T47D (cell line): Measurements from ENCODE around the gene CHST10.

Experiments
- DNase-seq, 2 experiments: peaks; one replicate each; pipeline versions ENCODE4 v3.0.0 to v3.0.0-alpha.2; 2011 to 2012; ENCODE audit warnings: low read depth in 1 of 2, low spot score in 1 of 2
- JUND ChIP-seq: IDR thresholded peaks from 2 replicates; pipeline ENCODE4 v1.6.1; 2012; ENCODE audit warnings: low read depth
- in situ Hi-C: cut with HindIII; loops from 2 replicates; pipeline ENCODE4 v1.10.0; 2016; ENCODE audit warnings: low sequenced_read_pairs, low pct_unique_long_range_greater_than_20kb

Gene CHST10

DNA sequence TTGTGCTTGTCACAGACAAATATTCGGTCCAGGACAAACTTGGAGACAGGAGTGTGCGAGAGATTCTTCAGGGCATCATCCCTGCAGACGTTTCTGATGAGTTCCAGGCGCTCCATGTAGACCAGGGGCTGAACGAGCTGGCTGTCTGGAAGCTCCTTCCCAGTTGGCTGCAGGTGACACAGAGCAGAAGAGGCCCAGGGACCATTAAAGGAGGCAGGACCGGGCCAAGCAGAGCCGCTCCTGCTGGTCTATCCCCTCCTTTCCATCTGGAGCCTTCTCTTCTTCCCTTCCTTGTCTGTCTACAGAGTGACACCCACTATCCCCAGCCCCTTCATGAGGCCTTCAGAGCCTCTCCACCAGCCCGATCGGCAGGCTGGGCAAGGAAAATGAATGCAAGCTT is 19.5 kb downstream of the CHST10 start:
- in situ Hi-C loops: no loop called here

DNA sequence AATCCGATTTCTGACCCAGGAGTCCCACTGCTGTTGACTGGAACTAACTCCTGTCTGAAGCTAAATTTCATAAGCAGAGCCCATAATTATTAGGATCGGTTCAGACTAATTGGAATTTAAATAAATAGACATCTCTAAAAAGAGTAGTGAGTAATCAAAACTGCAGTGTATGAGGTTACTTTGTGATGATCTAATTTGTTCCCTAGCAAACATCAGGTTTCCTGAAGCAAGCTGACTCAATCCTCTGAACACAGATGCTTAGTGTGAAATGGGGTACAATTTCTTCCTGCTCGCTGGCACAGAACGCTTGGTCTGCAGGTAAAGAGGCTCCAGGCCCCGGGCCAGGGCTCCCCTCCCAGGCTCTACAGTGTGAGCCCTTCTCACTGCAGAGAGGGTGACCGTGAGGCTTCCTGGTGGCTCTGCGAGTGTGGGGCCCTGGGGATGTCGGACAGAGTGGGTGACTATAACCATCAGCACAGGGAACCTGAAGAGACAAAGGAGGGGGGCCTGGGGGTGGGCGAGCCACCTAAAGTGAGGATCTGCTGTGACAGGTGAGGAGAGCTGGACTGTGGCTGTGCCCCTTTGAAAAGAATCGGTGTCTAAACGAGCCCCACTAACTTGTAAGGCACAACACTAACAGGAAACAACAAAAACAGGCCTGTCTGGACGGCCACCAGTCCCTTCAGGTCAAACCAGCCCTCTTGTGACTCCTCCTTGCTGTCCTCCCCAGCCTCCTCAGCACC is 20.2 kb downstream of the CHST10 start:
- DNase-seq: no peak
- no peak for TF ChIP-seq JUND
- in situ Hi-C loops: no loop called here

More for the DNA sequence above, 19.5 kb downstream of the CHST10 start:
- TF ChIP-seq JUND: no peak
- no peak for DNase-seq

DNA sequence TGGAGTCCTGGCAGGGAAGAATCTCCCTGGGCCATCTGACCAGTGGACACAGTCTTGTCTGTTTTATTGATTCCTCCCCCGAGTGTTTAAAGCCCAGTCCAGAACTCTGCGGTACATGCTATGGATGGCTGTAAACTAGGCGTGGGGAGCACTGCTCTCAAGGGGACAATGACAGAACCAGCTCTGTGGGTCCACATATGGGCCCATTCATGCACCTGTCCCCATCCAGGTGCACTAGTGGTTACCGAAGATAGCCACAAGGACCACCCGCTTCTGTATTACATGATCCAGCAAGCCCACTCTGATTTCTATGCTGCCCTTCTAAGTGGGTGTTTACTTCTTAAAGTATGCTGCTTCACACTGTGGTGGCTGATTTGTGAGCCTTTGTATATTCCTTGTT is 21.0 kb downstream of the CHST10 start:
- no peak for TF ChIP-seq JUND
- no peak for DNase-seq
- in situ Hi-C loops: no loop called here

DNA sequence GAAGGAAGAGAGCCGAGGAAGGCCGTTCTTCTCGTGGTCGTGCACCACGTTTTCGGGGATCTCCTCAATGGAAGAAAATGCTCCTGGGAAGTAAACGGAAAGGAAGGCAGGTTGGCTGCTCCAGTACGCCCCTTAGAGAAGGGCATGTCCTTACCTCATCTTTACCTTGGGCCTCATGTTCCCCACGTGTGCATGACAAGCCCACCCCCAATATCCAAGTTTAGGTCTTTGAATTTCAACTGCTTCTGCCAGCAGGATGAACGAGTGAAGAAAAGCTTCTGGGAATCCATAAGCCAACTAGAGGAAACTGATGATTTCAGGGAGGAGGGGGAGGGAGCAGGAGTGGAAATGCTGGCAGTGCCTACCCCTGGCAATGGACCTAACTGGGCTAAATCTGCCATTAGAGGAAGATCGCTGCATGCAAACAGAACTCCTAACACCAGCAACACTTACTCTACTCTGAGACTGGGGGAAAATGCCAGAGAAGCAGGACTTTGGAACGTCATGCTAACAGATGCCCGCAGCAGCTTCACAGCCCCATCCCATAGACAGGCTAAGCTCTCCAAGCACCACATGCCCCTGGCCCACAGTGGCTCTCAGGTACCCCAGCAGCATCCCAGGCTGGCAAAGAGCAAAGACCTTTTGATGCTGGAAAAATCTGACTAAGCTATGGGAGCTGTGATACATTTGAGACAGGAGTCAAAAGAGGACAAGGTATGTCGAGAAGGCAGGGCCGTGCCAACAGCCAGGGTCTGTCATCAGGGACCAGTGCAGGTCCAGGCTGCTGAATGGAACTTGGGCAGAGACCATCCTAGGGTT is 21.7 kb downstream of the CHST10 start:
- no peak for TF ChIP-seq JUND
- DNase-seq: no peak
- in situ Hi-C loops: no loop called here

DNA sequence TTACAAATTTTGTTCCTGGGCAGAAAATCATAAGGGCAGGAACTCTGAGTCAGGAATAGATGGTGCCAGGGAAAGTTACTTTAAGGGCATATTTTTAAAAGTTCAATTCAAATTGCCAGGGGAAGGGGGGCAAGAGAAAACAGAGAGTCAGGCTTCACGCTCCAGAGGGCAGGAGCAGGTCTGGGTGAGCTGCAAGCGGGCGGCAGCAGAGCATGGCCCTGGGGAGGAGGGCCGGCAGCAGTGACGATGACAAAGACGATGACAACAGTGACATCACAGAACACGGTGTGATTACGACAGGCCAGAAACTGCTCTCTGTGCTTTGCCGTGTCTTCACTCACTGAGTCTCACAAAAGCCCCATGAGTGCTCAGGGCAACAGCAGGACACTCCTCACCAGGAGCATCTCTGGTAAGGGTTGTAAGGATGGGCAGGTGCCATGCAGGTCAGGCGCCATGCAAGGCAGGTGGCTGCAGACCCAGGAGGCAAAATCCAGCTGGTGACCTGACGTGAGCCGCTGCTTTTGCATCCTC is 23.3 kb downstream of the CHST10 start:
- DNase-seq: no peak
- TF ChIP-seq JUND: no peak
- in situ Hi-C loops: no loop called here

DNA sequence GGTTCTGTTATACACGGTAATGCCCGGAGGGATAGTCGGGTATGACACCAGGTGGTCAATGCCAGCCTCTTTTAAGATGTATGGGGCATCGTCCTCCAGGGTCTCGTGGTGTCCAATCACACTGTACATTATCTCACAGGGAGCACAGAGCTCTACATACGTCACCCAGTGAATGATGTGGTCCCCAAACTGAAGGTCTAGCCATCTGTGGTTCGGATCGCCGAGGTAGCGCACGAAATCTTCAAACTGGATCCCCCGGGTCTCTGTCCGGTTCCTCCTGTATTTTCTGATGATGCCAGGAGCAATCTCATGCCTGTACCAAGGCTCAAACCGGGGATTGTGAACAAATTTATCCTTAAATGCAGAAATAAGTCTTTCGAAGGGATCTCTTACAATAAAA is 24.1 kb downstream of the CHST10 start:
- no peak for DNase-seq
- TF ChIP-seq JUND: no peak
- in situ Hi-C loops: no loop called here

DNA sequence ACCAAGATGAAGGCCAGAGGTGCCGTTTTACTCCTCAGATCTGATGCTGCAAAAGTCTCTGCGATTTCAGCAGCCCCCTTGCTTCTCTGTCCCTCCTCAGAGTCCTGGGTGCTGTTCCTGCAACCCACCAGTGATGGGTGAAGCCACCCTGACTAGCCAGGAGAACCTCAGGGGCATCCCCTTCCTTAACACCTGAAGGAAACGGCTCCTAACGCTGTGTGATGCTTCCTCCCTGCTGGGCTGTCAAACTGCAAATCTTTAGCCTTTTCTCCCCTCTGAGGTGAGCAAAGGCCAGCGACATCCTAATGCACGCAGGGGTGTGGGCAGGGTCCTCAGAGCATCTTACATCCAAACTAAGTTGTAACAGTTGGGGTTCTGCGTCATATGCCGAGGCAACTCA is 24.8 kb downstream of the CHST10 start:
- in situ Hi-C loops: no loop called here
- no peak for TF ChIP-seq JUND
- DNase-seq: no peak

DNA sequence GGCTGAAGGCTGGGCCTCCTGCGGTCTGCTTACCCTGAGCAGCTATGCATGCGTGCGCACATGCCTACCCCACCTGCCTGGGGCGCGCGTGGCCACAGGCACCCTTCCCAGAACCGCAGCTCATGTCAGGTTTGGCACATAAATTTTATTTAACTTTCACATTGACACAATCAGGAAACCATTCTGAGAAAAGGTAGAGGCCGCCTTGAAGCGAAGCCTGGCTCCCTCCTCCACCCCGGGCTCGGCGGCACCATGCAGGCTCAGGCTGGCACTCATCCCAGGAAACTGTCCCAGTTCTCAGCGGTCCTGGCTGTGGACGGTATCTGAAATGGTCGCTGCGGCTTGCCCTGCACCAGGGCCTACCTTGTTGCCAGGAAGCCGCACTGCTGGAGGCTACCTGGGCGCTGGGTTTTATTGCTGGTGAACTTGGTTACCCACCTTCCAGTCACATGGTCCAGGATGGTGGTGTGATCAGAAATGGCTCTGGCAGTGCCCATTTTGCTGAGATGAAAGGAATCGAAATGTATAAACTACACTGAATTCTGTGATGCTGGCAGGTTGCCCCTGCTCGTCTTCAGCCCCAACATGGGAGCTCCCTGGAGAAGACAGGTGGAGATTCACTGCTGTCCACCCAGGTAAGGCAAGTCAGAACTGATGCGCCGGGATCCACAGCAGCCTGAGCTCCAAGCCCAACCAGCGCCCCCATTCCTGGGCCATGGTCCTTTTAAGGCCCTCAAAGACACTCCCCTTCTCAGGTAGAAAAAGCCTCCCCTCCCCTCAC is 25.5 kb downstream of the CHST10 start:
- DNase-seq: no peak
- TF ChIP-seq JUND: no peak
- in situ Hi-C loops: no loop called here

DNA sequence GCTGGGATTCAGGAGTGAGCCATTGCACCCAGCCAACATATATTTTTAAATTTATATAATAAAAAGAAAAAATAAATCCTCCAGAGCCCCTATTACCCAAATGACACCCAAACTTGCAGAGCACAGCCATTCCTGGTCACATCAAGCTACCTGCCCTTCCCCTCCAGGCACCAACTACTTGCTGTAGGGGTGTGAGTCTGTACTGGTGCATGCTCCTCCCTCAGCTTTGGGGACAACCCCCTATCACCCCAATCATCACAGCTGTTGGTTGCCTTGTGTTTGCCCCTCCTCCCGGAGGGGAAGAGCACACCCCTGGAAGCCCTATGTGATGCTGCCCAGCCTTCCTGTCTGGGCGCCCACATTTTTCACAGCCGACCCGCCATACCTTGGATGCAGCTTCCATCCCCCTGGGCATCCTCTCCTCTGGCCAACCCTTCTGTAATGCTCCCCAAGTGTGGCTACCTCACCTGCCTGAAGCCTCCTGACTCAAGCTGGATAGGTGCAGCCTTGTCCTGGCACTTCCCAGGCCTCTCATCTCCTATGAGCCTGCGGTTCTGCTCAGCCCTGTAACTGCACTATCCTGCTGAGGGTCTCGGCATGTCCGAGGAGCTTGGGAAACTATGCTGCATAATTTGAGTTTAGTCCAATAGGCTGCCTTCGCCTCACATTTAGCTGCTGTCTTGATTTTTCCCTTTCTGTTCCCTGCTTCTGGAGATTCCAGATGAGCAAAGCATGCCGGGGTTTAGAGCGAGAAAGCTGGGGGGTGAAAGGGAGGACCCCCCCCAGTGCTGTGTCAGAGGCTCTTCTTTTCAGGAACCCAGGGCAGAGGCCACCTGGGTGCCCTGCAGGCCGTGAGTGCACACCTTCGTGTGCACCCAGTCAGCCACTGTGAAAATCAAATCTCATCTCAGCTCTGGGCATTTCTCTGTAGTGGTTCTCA is 27.2 kb downstream of the CHST10 start:
- in situ Hi-C loops: no loop called here
- no peak for DNase-seq
- TF ChIP-seq JUND: no peak

DNA sequence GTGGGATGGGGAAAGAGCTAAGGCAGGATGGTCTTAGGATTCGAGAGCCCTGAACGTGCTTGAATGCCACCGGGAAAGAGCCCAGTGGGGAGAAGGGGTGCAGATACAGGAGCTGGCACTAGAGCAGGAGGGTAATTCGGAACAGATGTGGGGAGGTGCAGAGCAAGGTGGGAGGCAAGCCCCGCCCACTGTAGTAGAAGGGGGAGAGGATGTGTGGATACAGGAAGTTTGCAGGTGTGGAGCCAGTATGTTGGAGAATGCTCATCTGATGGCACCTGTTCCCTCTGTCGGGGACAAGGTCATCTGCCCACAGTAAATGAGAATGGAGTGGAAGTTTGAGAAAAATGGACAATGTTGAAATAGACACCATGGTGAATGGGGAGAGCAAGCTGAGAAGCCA is 28.8 kb downstream of the CHST10 start:
- no peak for TF ChIP-seq JUND
- DNase-seq: no peak
- in situ Hi-C loops: no loop called here

DNA sequence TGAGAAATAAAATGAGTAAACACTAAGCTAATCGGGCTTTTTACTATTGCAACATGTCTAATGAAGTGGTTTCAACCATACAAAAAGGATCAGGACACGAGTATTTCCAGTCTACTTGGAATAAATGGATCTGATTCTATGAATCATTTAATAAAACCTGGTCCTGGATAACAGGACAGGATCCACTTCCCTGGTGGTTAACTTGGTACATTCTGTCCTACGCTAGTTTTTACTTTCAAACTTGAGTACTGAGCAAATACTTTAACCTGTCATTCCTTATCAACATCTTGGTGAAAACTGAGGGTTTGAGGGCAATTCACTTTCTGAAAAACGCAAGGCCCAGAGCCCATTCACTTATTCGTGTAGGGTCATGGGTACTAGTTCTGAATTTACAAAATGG is 33.5 kb downstream of the CHST10 start:
- TF ChIP-seq JUND: no peak
- in situ Hi-C loops: no loop called here
- no peak for DNase-seq

DNA sequence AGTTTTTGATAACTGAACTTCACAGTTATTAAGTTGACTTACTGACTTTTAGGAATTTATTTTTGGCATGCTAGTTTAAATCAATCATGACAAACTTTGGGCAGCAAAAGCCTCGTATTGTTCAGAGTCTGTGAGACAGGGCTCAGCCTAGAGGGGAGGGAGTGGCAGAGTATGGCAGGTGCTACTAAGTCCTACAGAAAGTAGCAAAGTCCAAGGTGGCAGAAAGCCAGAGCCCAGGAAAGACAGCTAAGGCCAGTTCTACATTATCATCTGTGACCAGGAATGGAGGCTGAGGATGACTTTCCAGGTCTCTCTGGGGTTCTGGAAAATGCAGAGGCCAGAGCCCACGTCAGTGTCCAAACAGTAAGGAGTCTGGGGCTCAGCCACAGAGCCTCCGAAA is 34.2 kb downstream of the CHST10 start:
- DNase-seq: no peak
- no peak for TF ChIP-seq JUND
- in situ Hi-C loops: no loop called here
